ENCODE results near the gene PTPRU. TPM values are rescaled to one million over a fixed set of nuclear protein-coding genes. Genes with fewer than 3 reads are reported as not detected.
A peak's percentile ranks its signal among the peaks of the same experiment; 100 is the strongest.

Gene PTPRU
- total and polyA plus RNA-seq, 2 of the 8 experiments (the other 6 are each of a cell fraction or from before 2014, with no cell fraction given) = 33.8 to 41.8 TPM

- no peak overlapping the region for H3K4ac ChIP-seq (replicated peaks; ENCODE audit: insufficient read length, low read depth, low read length)
- H2AFZ ChIP-seq (ENCODE audit: low read length) = peak overlapping the region; percentile 8; the same call in 1 of the 2 replicates
- no peaks in the 10 kb centered on the region for H4K20me1 ChIP-seq (replicated peaks in 1 of 2; ENCODE audit: control insufficient read depth in 1 of 2, insufficient read depth in 2 of 2, low read length in 2 of 2)
- 90% methylated on average over 23 of the region's 23 CpGs; no CpG with 5 or more reads in 1 of the 2 experiments for WGBS, 2 experiments (ENCODE audit: extremely low coverage in 1 of 2, insufficient coverage in 1 of 2, insufficient read length in 1 of 2, insufficient replicate concordance in 2 of 2, low coverage in 1 of 2, low lambda C conversion rate in 2 of 2, missing lambda C conversion rate in 1 of 2)
- no peaks in the 10 kb centered on the region for H3K9me3 ChIP-seq (ENCODE audit: insufficient read depth in 2 of 2, low read depth in 1 of 2, low read length in 1 of 2)
- H4K5ac ChIP-seq (ENCODE audit: insufficient read length, low read depth, low read length) = no peak overlapping the region
- no peak overlapping the region for H3K14ac ChIP-seq (ENCODE audit: insufficient read length)
- no peaks in the 10 kb centered on the region; a peak in 1 of 7 replicates for H3K27me3 ChIP-seq (replicated peaks in 1 of 4; ENCODE audit: control insufficient read depth in 3 of 4, extremely low read depth in 1 of 4, insufficient read depth in 3 of 4, low read length in 3 of 4)
- no peak overlapping the region for H3K4me2 ChIP-seq (ENCODE audit: insufficient read depth in 1 of 2, low read depth in 2 of 2, low read length in 2 of 2)
- no peak overlapping the region for H3K4me3 ChIP-seq (ENCODE audit: extremely low read depth in 1 of 4, insufficient read depth in 2 of 4, low read depth in 3 of 4, low read length in 4 of 4)
- H3K4me1 ChIP-seq (replicated peaks in 1 of 4; ENCODE audit: control insufficient read depth in 3 of 4, insufficient read depth in 4 of 4, low read length in 3 of 4) = no peaks in the 10 kb centered on the region
- H2BK120ac ChIP-seq (replicated peaks; ENCODE audit: low read depth, low read length) = no peak overlapping the region
- H2BK15ac ChIP-seq (ENCODE audit: low read length) = no peak overlapping the region
- CTCF ChIA-PET (ENCODE audit: partially characterized antibody) = interaction anchor here (1.0 to 5.1 kb wide), 4 partner anchors 7 to 27 kb away, joined by 3 to 63 read pairs (median 8); no protein-coding TSS in a partner anchor
- no peaks in the 10 kb centered on the region for H3K79me2 ChIP-seq (ENCODE audit: control insufficient read depth in 1 of 2, insufficient read depth in 2 of 2, low read length in 2 of 2)
- H2BK20ac ChIP-seq (ENCODE audit: low read length) = no peak overlapping the region
- FAIRE-seq = no peak
- no peak overlapping the region for H3K27ac ChIP-seq (ENCODE audit: low read depth, low read length)
- no peaks in the 10 kb centered on the region for H3K79me1 ChIP-seq (ENCODE audit: low read depth, low read length)
- TF ChIP-seq USF2 (IDR thresholded peaks at IDR 0.05; ENCODE audit: low read length) = peak; percentile 21; the same call in 1 of the 2 replicates
- no peak for TF ChIP-seq GABPA (IDR thresholded peaks at IDR 0.05; ENCODE audit: borderline replicate concordance, insufficient read depth, low read length)
- TF ChIP-seq POLR2AphosphoS5 (IDR thresholded peaks at IDR 0.05; ENCODE audit: low read depth, low read length) = no peak
- TF ChIP-seq MAX (IDR thresholded peaks at IDR 0.05) = peak; percentile 23; the same call in 1 of the 2 replicates
- TF ChIP-seq SRF (IDR thresholded peaks at IDR 0.05; ENCODE audit: low read depth, low read length) = no peak
- no peaks in the 10 kb centered on the region for H3K23me2 ChIP-seq (ENCODE audit: low read depth, low read length)
- no peak overlapping the region for H3K56ac ChIP-seq (replicated peaks; ENCODE audit: insufficient read length, low read depth, low read length)
- H2BK12ac ChIP-seq (ENCODE audit: low read depth, low read length) = no peak overlapping the region
- H3K18ac ChIP-seq (ENCODE audit: extremely low read depth, low read length) = no peak overlapping the region
- peak overlapping the region; percentile 15; the same call in 1 of the 2 replicates for H4K8ac ChIP-seq (ENCODE audit: extremely low read depth, insufficient read depth, low read length)
- H4K91ac ChIP-seq (replicated peaks; ENCODE audit: insufficient read length, low read length) = no peak overlapping the region
- no peak overlapping the region for H3K9ac ChIP-seq (replicated peaks in 1 of 4; ENCODE audit: extremely low read depth in 1 of 4, low read depth in 3 of 4, low read length in 3 of 4)
- DNase-seq (ENCODE audit: low read depth in 1 of 2, low spot score in 2 of 2) = no peak
- POLR2A ChIA-PET (ENCODE audit: partially characterized antibody) = no interaction called here
- H3K23ac ChIP-seq (ENCODE audit: insufficient read length) = no peak overlapping the region
- no peaks in the 10 kb centered on the region for H3K36me3 ChIP-seq (ENCODE audit: control insufficient read depth in 2 of 4, insufficient read depth in 4 of 4, low read length in 3 of 4)
- no peak overlapping the region for H2AK5ac ChIP-seq (ENCODE audit: low read depth, low read length)
- no peak overlapping the region for H2BK5ac ChIP-seq (ENCODE audit: low read depth, low read length)
These were observed 113.7 kb downstream of the PTPRU start for GRCh38 chr1:29349871-29350491.

Measured in H1 (cell line).